GM12865 (cell line): ENCODE data around the gene ZIC1.

Source experiments
- DNase-seq: peaks from one replicate; pipeline ENCODE4 v3.0.0; 2010; ENCODE audit warnings: low read depth
- H3K4me3 ChIP-seq: 2 replicates; pipeline ENCODE4 v1.5.1; 2011; ENCODE audit warnings: mild to moderate bottlenecking, low read depth, low read length, control low read depth
- TF ChIP-seq, protein P1 (sequence below): IDR thresholded peaks from 2 replicates; pipeline ENCODE4 v1.5.1; 2011; ENCODE audit warnings: low read length, control low read depth, low read depth, inconsistent platforms; ENCODE audit not compliant: insufficient read depth; ENCODE audit errors: missing control alignments

The ZIC1 gene

DNA sequence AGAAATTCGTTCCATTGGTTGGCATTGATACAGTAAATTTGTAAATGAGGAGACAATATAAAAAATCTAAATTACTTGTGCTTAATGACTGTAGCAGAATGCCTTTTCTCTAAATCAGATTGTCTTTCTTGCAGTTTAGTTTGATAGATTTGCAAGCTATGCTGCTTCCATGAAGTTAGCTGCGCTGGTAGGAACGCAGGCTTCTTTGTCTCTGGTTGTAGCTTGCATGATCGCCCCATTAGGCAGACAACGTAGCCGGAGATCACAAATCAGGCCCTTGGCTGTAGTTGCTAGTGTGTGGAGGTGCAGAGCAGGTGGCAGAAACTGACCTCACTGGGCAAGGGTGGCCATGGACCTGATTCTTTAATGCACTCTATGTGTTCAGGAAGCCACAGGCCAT is 6.1 kb downstream of the ZIC1 start:
- TF ChIP-seq, protein P1, sequence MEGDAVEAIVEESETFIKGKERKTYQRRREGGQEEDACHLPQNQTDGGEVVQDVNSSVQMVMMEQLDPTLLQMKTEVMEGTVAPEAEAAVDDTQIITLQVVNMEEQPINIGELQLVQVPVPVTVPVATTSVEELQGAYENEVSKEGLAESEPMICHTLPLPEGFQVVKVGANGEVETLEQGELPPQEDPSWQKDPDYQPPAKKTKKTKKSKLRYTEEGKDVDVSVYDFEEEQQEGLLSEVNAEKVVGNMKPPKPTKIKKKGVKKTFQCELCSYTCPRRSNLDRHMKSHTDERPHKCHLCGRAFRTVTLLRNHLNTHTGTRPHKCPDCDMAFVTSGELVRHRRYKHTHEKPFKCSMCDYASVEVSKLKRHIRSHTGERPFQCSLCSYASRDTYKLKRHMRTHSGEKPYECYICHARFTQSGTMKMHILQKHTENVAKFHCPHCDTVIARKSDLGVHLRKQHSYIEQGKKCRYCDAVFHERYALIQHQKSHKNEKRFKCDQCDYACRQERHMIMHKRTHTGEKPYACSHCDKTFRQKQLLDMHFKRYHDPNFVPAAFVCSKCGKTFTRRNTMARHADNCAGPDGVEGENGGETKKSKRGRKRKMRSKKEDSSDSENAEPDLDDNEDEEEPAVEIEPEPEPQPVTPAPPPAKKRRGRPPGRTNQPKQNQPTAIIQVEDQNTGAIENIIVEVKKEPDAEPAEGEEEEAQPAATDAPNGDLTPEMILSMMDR = no peak
- no peak for DNase-seq
- H3K4me3 ChIP-seq = no peak overlapping the region

DNA sequence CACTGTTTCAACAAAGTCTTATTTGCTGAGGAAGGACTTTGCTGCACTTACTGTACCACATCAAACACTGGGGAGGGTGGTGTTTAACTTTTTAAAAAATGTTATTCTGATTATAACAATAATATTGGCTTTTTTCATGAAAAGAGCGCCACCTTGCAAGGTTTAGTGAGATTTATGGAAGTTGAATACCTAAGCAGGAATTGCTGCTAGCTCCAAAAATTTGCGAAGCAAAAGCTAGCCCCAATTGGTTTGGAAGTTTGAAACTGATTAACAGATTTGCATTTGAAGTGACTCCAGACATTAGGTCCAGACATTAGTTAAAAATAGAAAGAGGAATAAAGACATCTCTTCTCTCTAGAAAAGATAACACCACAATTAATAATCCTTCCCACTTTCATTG is 6.7 kb downstream of the ZIC1 start:
- TF ChIP-seq, protein P1 = no peak
- H3K4me3 ChIP-seq = no peak overlapping the region
- DNase-seq = no peak

DNA sequence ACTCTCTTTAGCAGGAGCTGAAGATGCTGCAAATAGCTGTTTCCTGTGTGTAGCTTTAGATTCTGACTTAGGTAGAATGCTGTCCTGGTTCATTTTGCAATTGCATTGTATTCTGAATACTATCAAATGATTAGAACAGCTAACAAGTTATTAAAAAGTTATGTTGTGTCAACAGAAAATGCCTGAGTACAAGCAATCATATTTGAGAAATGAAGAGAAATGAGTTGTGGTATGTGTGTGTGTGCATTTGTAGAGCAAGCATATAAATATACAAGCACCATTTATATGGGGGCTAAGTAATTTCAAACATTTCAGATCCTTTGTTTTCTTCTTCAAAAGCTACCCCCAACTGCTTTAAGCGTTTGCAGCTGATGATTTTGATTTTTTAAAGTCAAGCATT is 7.8 kb downstream of the ZIC1 start:
- no peak overlapping the region for H3K4me3 ChIP-seq
- no peak for DNase-seq
- TF ChIP-seq, protein P1 = no peak

DNA sequence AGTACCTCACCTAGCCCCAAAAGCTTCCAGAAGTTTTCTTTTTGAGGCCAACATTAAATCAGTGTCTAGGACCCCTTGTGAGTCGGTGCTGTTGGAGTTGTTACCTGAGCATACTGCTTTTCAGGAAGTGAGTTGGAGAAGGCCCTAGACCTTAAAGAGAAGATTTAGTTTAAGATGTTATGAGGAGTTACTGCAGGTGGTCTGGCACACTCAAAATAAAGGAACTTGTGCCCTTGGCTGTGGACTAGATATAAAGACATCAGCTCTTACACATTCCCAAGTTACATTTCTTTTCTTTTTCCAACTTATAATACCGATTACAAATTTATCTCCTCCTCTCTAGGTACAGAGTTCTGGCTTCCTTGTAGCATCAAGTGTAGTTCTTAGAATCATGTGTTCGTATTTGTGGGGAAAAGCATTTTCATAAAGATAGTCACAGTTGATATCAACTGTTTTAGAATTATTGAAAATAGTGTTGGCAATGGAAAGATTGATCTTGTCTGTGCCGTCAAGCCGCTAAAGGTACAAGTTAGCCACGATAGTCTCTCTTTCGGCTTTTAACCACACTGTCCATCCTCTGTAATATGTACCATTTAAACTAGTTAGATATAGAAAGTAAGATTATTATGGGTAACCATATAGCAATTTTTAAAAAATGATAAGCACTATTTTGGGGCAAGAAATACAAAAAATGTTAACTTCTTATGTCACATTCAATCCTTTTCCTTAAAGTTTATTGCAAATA is 8.6 kb downstream of the ZIC1 start:
- no peak overlapping the region for H3K4me3 ChIP-seq
- TF ChIP-seq, protein P1 = no peak
- DNase-seq = no peak

DNA sequence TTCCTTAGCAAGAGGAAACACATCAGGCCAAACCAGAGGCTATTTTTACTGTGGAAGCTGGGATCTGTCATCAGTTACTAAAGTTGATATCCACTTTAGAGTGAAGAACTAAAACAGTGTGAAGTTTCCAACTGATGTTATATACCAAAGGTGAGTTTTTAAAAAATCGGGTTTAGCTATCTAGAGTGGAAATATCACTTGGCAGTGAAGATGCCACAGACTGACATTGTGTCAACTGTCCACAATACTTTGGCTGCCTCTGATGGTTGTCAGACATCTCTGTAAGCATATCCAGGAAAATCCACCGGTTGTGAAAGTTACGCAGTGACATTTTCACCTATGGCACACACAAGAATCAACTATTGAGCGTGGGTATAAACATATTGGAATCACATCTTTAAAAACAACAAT is 9.2 kb downstream of the ZIC1 start:
- no peak overlapping the region for H3K4me3 ChIP-seq
- TF ChIP-seq, protein P1 = no peak
- no peak for DNase-seq

DNA sequence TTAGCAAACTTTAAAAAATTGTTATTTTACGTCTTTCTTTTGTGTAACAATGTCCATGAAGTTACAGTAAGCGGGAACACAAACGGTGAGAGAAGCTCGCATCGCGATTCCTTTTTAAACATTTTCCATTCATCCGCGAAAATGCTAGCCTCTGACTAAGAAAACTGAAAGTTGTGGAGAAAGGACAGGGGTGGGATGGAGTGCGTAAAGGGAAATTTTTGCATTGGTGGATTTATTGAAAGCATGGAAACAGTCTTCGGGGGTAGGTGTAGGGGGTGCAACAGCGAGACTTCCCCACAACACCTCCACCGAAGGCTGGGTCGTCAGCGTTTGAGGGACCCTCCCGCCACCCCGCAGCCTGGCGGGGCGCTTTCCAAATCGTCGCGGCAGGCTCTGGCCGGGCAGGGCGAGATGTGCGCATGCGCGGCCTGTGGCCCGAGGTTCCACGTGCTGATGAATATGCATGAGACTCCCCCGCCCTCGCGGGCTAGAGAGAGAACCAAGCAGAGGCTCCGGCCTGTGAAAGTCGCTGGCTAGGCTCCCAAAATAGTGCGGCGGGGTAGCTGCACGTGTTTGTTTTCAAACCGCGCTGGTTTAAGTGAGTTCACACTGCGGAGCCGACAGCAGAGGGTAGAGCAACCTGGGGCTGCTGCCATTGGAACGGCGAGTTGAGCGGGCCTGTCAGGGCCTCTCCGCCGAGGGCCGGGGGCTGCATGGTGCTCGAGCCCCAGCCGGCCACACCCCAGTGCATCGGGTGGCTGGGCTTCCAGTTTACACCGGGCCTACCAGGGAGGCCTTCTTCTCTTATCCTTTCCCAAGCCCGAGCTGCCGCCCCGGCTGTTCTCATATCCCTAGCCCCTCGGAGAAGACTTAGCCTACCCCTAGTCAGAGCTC is 9.9 kb downstream of the ZIC1 start:
- DNase-seq = peak; percentile 39
- TF ChIP-seq, protein P1 = no peak
- no peak overlapping the region for H3K4me3 ChIP-seq
